Liver (tissue), 9 donors: ENCODE measurements around the gene ESPN. TPM values are rescaled to one million over a fixed set of nuclear protein-coding genes. Genes with fewer than 3 reads are reported as not detected.

Experiments
- DNase-seq: peaks from one replicate; pipeline ENCODE4 v3.0.0-alpha.2; 2017; ENCODE audit warnings: low spot score
- H3K27ac ChIP-seq, 2 donors: one replicate each; pipeline ENCODE4 v1.7.0; 2013; ENCODE audit warnings: inconsistent platforms in 2 of 2, low read length in 2 of 2, control low read depth in 1 of 2, low read depth in 1 of 2, mild to moderate bottlenecking in 1 of 2
- H3K27me3 ChIP-seq, 4 donors: one replicate each; pipeline versions ENCODE4 v1.6.1 to v1.7.0; 2013; ENCODE audit warnings: low read length in 3 of 4, inconsistent platforms in 1 of 4, mild to moderate bottlenecking in 1 of 4, moderate library complexity in 1 of 4; ENCODE audit not compliant: control insufficient read depth in 4 of 4, insufficient read depth in 4 of 4
- H3K36me3 ChIP-seq, 4 donors: one replicate each; pipeline versions ENCODE4 v1.6.1 to v1.7.0; 2013; ENCODE audit warnings: low read length in 3 of 4, mild to moderate bottlenecking in 3 of 4, low read depth in 1 of 4, moderate library complexity in 1 of 4; ENCODE audit not compliant: control insufficient read depth in 4 of 4, insufficient read depth in 3 of 4
- H3K4me1 ChIP-seq, 4 donors: one replicate each; pipeline versions ENCODE4 v1.6.1 to v1.7.0; 2013; ENCODE audit warnings: low read length in 3 of 4, mild to moderate bottlenecking in 3 of 4, moderate library complexity in 1 of 4; ENCODE audit not compliant: control insufficient read depth in 4 of 4, insufficient read depth in 4 of 4
- H3K4me3 ChIP-seq, 3 donors: one replicate each; pipeline versions ENCODE4 v1.6.1 to v1.7.0; 2013; ENCODE audit warnings: low read length in 3 of 3, control low read depth in 1 of 3, low read depth in 1 of 3, mild to moderate bottlenecking in 1 of 3
- H3K9ac ChIP-seq, 2 donors: one replicate each; pipeline ENCODE4 v1.7.0; 2013; ENCODE audit warnings: low read length in 2 of 2, mild to moderate bottlenecking in 2 of 2, moderate library complexity in 2 of 2, control low read depth in 1 of 2, low read depth in 1 of 2
- H3K9me3 ChIP-seq, 4 donors: one replicate each; pipeline versions ENCODE4 v1.6.1 to v1.7.0; 2013; ENCODE audit warnings: low read length in 3 of 4; ENCODE audit not compliant: control insufficient read depth in 4 of 4
- EGR1 ChIP-seq, 2 donors: IDR thresholded peaks; 2 replicates each; pipeline ENCODE4 v1.6.1; 2016 to 2018; ENCODE audit warnings: antibody characterized with exemption in 2 of 2, low read depth in 2 of 2
- FOXA1 ChIP-seq: IDR thresholded peaks from 2 replicates; pipeline ENCODE4 v1.6.1; 2016; ENCODE audit warnings: antibody characterized with exemption
- FOXA2 ChIP-seq: IDR thresholded peaks from 2 replicates; pipeline ENCODE4 v1.6.1; 2016; ENCODE audit warnings: antibody characterized with exemption
- GABPA ChIP-seq, 2 donors: IDR thresholded peaks in 1 of 2; conservative IDR thresholded peaks in 1 of 2; 2 replicates each; pipeline ENCODE4 v1.6.1; 2016; ENCODE audit warnings: antibody characterized with exemption in 2 of 2, mild to moderate bottlenecking in 1 of 2, moderate library complexity in 1 of 2
- HNF4G ChIP-seq: IDR thresholded peaks from 2 replicates; pipeline ENCODE4 v1.6.1; 2016; ENCODE audit warnings: antibody characterized with exemption
- JUND ChIP-seq, 2 donors: IDR thresholded peaks; 2 replicates each; pipeline ENCODE4 v1.6.1; 2016; ENCODE audit warnings: antibody characterized with exemption in 2 of 2
- NR2F2 ChIP-seq: IDR thresholded peaks from 2 replicates; pipeline ENCODE4 v1.6.1; 2016; ENCODE audit warnings: antibody characterized with exemption
- RAD21 ChIP-seq, 2 donors: IDR thresholded peaks; 2 replicates each; pipeline ENCODE4 v1.6.1; 2016; ENCODE audit warnings: antibody characterized with exemption in 2 of 2, mild to moderate bottlenecking in 2 of 2
- RXRA ChIP-seq, 2 donors: IDR thresholded peaks; 2 replicates each; pipeline ENCODE4 v1.6.1; 2017 to 2018; ENCODE audit warnings: antibody characterized with exemption in 2 of 2, mild to moderate bottlenecking in 1 of 2
- SP1 ChIP-seq: IDR thresholded peaks from 2 replicates; pipeline ENCODE4 v1.6.1; 2018; ENCODE audit warnings: antibody characterized with exemption, mild to moderate bottlenecking
- TAF1 ChIP-seq: conservative IDR thresholded peaks from 2 replicates; pipeline ENCODE4 v1.6.1; 2016; ENCODE audit warnings: antibody characterized with exemption, mild to moderate bottlenecking
- WGBS: extraction: QIAGEN DNeasy Blood & Tissue Kit; methylation state at CpG from one replicate; pipeline ENCODE4 v1.1.7; 2013; 5-methylcytosine and 5-hydroxymethylcytosine counted together
- polyA plus RNA-seq, 2 donors: library from polyadenylated mRNA; stranded (reverse) in 1 of 2; unstranded in 1 of 2; fragments of 200-250 nt in 1 of 2; fragments of >200 nt in 1 of 2; fragmentation: Nextera tagmentation in 1 of 2; extraction: Ambion mirVana in 1 of 2; gene quantifications; one replicate each; pipeline versions ENCODE4 v1.2.1 to v1.2.3, GENCODE V29; 2013 to 2015
- total RNA-seq, 2 donors: library from RNA; depleted of rRNA; stranded (reverse); fragments of >200 nt; gene quantifications; one replicate each; pipeline ENCODE4 v1.2.3, GENCODE V29; 2014
- TF ChIP-seq, protein P1 (sequence below): IDR thresholded peaks from 2 replicates; pipeline ENCODE4 v1.6.1; 2016; ENCODE audit warnings: antibody characterized with exemption, mild to moderate bottlenecking
- TF ChIP-seq, protein P2 (sequence below): IDR thresholded peaks from 2 replicates; pipeline ENCODE4 v1.6.1; 2016; ENCODE audit warnings: antibody characterized with exemption
- TF ChIP-seq, protein P3 (sequence below): fragments of 150-350 bp; IDR thresholded peaks from 2 replicates; pipeline ENCODE4 v1.5.1; 2017; ENCODE audit warnings: improper control_type of control experiment, low read depth, low read length; ENCODE audit not compliant: missing input control
- TF ChIP-seq, protein P4 (sequence below): IDR thresholded peaks from 2 replicates; pipeline ENCODE4 v1.6.1; 2016; ENCODE audit warnings: antibody characterized with exemption
- TF ChIP-seq, protein P5 (sequence below): IDR thresholded peaks from 2 replicates; pipeline ENCODE4 v1.6.1; 2016; ENCODE audit warnings: antibody characterized with exemption
- donor health status: healthy.
- donor health status: healthy.
- donor health status: healthy.
- donor health status: healthy.
- donor health status: healthy.

The ESPN gene
- total and polyA plus RNA-seq, 4 donors = 61.5 to 103 (median 68.2) TPM

DNA sequence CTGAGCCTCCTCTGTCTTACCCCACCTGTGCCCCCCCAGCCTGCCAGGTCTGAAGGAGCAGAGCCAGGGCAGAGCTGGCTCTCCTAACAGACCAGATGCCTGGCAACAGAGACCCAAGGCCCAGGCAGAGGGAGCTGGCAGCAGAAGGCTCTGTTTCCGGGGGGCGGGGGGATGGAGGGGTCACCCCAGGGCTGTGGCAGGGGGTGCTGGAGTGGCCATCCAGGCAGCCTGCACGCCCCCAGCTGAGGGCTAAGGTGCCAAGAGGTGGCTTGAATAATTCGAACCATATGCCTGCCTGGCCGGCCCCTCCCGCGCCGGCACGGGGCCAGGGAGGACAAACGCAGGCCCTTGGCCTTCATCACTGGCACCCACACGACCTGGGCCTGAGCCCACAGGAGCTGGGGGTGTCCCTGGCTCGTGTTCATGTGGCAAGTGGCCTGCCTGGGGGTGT, 82.9 kb downstream of the ESPN start:
- DNase-seq = no peak

DNA sequence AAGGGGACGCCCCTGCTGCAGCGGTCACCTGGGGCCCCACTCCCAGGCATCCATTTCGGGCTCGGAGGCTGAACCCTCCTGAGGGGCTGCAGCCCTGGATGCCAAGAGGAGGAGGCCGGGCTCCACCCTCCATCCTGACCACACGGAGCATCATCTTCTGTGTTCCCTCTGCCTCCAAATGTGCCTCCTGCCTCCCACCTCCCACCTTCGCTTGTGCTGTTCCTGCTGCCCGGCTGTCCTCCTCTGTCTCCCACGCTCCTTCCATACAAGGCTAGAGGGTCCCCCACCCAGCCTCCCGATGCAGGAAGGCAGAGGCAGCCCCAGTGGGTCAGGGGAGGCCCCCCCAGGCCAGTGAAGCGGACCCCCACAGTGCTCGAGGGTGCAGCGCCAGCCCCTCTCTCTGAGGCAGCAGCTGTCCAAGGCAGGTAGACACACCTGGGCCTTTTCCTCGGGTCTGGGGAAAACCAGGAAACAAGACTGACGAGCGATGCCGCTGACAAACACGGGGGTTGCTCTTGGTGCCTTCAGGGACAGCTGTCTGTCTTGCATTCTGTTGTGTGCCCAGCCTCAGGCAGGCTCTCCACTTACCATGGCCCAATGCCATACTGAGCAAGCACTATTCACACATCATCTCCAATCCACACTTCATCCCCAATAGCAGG, 83.7 kb downstream of the ESPN start:
- no peak overlapping the region for H3K4me3 ChIP-seq
- no peaks in the 10 kb centered on the region for H3K36me3 ChIP-seq
- 85% methylated on average over 18 of the region's 18 CpGs for WGBS
- no peak for DNase-seq
- H3K4me1 ChIP-seq = no peaks in the 10 kb centered on the region
- TF ChIP-seq, protein P1, sequence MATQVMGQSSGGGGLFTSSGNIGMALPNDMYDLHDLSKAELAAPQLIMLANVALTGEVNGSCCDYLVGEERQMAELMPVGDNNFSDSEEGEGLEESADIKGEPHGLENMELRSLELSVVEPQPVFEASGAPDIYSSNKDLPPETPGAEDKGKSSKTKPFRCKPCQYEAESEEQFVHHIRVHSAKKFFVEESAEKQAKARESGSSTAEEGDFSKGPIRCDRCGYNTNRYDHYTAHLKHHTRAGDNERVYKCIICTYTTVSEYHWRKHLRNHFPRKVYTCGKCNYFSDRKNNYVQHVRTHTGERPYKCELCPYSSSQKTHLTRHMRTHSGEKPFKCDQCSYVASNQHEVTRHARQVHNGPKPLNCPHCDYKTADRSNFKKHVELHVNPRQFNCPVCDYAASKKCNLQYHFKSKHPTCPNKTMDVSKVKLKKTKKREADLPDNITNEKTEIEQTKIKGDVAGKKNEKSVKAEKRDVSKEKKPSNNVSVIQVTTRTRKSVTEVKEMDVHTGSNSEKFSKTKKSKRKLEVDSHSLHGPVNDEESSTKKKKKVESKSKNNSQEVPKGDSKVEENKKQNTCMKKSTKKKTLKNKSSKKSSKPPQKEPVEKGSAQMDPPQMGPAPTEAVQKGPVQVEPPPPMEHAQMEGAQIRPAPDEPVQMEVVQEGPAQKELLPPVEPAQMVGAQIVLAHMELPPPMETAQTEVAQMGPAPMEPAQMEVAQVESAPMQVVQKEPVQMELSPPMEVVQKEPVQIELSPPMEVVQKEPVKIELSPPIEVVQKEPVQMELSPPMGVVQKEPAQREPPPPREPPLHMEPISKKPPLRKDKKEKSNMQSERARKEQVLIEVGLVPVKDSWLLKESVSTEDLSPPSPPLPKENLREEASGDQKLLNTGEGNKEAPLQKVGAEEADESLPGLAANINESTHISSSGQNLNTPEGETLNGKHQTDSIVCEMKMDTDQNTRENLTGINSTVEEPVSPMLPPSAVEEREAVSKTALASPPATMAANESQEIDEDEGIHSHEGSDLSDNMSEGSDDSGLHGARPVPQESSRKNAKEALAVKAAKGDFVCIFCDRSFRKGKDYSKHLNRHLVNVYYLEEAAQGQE = no peak
- TF ChIP-seq NR2F2 (no peak), TAF1 (no peak), EGR1 (IDR thresholded peaks at IDR 0.05; ENCODE audit: low read depth in 2 of 2) (no peak), FOXA2 (no peak)
- TF ChIP-seq, protein P2, sequence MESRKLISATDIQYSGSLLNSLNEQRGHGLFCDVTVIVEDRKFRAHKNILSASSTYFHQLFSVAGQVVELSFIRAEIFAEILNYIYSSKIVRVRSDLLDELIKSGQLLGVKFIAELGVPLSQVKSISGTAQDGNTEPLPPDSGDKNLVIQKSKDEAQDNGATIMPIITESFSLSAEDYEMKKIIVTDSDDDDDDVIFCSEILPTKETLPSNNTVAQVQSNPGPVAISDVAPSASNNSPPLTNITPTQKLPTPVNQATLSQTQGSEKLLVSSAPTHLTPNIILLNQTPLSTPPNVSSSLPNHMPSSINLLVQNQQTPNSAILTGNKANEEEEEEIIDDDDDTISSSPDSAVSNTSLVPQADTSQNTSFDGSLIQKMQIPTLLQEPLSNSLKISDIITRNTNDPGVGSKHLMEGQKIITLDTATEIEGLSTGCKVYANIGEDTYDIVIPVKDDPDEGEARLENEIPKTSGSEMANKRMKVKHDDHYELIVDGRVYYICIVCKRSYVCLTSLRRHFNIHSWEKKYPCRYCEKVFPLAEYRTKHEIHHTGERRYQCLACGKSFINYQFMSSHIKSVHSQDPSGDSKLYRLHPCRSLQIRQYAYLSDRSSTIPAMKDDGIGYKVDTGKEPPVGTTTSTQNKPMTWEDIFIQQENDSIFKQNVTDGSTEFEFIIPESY = no peak
- TF ChIP-seq, protein P3, sequence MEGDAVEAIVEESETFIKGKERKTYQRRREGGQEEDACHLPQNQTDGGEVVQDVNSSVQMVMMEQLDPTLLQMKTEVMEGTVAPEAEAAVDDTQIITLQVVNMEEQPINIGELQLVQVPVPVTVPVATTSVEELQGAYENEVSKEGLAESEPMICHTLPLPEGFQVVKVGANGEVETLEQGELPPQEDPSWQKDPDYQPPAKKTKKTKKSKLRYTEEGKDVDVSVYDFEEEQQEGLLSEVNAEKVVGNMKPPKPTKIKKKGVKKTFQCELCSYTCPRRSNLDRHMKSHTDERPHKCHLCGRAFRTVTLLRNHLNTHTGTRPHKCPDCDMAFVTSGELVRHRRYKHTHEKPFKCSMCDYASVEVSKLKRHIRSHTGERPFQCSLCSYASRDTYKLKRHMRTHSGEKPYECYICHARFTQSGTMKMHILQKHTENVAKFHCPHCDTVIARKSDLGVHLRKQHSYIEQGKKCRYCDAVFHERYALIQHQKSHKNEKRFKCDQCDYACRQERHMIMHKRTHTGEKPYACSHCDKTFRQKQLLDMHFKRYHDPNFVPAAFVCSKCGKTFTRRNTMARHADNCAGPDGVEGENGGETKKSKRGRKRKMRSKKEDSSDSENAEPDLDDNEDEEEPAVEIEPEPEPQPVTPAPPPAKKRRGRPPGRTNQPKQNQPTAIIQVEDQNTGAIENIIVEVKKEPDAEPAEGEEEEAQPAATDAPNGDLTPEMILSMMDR = no peak
- TF ChIP-seq, protein P4, sequence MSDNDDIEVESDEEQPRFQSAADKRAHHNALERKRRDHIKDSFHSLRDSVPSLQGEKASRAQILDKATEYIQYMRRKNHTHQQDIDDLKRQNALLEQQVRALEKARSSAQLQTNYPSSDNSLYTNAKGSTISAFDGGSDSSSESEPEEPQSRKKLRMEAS = no peak
- H3K9me3 ChIP-seq = no peaks in the 10 kb centered on the region
- no peak overlapping the region for H3K27ac ChIP-seq
- H3K9ac ChIP-seq = no peak overlapping the region
- H3K27me3 ChIP-seq = no peaks in the 10 kb centered on the region

More for the DNA sequence above, 82.9 kb downstream of the ESPN start:
- WGBS = 84% methylated on average over 12 of the region's 12 CpGs
- H3K9ac ChIP-seq = no peak overlapping the region
- H3K36me3 ChIP-seq = no peaks in the 10 kb centered on the region
- no peaks in the 10 kb centered on the region for H3K27me3 ChIP-seq
- TF ChIP-seq FOXA2 = no peak
- no peak for TF ChIP-seq JUND (IDR thresholded peaks at IDR 0.05)
- TF ChIP-seq NR2F2 = no peak
- no peak for TF ChIP-seq SP1
- no peak for TF ChIP-seq FOXA1
- TF ChIP-seq RAD21 (IDR thresholded peaks at IDR 0.05) = no peak
- TF ChIP-seq HNF4G = no peak
- TF ChIP-seq, protein P5, sequence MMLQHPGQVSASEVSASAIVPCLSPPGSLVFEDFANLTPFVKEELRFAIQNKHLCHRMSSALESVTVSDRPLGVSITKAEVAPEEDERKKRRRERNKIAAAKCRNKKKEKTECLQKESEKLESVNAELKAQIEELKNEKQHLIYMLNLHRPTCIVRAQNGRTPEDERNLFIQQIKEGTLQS = no peak
- no peak for TF ChIP-seq RXRA (IDR thresholded peaks at IDR 0.05)
- no peak for TF ChIP-seq GABPA (IDR thresholded peaks at IDR 0.05 in 1 of 2, conservative IDR thresholded peaks at IDR 0.05 in 1 of 2)
- no peak for TF ChIP-seq TAF1
- TF ChIP-seq EGR1 (IDR thresholded peaks at IDR 0.05; ENCODE audit: low read depth in 2 of 2) = no peak
- TF ChIP-seq, protein P3 = no peak
- H3K27ac ChIP-seq = no peak overlapping the region
- H3K4me3 ChIP-seq = no peak overlapping the region
- H3K4me1 ChIP-seq = no peaks in the 10 kb centered on the region
- no peaks in the 10 kb centered on the region for H3K9me3 ChIP-seq
